Hair follicle dermal papilla cell (primary cell): ENCODE data around the gene UBAC1. TPM values are rescaled to one million over a fixed set of nuclear protein-coding genes. Genes with fewer than 3 reads are reported as not detected.

Source experiments
- total RNA-seq: library from RNA; depleted of rRNA; stranded (reverse); fragments of >200 nt; gene quantifications from 2 replicates; pipeline ENCODE4 v1.2.3, GENCODE V29; 2012

The UBAC1 gene, protein sequence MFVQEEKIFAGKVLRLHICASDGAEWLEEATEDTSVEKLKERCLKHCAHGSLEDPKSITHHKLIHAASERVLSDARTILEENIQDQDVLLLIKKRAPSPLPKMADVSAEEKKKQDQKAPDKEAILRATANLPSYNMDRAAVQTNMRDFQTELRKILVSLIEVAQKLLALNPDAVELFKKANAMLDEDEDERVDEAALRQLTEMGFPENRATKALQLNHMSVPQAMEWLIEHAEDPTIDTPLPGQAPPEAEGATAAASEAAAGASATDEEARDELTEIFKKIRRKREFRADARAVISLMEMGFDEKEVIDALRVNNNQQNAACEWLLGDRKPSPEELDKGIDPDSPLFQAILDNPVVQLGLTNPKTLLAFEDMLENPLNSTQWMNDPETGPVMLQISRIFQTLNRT
- 23.2 and 23.8 TPM in 2 replicates for total RNA-seq

DNA sequence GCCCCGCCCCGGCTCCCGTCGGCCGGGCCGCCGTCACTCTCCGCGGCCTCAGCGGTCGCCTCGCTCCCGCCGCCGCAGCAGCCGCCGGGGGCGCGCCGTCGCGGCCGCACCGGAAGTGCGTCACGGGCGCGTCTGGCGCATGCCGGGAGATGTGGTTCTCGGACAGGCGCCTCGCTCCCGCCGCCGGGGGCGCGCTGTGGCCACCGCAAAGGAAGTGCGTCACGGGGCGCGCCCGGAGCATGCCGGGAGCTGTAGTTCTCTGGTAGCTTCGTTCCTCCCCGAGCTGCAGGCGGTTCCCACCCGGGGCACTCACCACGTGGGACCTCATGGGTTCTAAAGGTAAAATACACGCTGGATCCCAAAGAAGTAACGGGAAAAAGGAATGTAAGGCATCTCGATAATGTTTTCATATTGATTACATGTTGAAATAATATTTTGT lies at the start of gene UBAC1:
UBAC1 (minus strand) TSS at position 97 of the 439 bp plus-strand sequence. CDS start 211 bp downstream, outside the sequence.

DNA sequence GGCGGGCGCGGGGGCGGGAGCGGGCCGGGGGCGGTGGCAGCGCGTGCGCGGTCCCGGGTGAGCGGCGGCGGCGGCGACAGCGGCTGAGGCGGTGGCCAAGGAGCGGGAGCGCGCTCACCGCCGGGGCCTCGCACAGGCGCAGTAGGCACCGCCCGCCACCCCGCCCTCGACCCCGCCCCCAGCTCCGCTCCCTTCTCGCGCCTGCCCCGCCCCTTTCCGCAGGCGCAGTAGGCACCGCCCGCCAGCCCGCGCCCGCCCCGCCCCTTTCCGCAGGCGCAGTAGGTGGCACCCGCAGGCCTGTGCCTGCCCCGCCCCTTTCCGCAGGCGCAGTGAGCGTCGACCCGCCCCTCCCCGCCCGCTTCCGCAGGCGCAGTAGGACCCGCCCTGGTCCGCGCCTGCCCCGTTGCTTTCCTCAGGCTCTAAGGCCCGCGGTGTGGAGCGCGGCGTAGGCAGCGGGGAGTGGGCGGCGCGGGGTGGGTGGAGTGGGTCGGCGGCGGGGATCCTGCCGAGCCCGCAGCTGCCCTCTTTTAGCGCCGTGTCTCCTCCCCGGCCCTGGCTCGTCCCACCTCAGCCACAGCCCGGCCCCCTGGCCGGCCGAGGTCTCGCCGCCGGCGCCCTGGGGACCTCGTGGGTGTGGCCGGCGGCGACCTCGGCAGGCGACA lies 53.6 kb downstream of the UBAC1 start, which contains the start of gene CAMSAP1:
CAMSAP1 (minus strand) TSS at position 116 of the 662 bp plus-strand sequence. CDS start 387 bp downstream, outside the sequence.

Other genes starting within 250 kb of the UBAC1 start
- gene CAMSAP1, start 53.8 kb downstream of the UBAC1 start, total RNA-seq: 16.3 and 19.0 TPM in 2 replicates
- gene NACC2, start 133.9 kb upstream of the UBAC1 start, total RNA-seq: 32.0 and 35.1 TPM in 2 replicates
- 55.0 and 65.7 TPM in 2 replicates for gene TMEM250, start 157.5 kb upstream of the UBAC1 start, total RNA-seq
- gene LHX3, start 243.8 kb upstream of the UBAC1 start, total RNA-seq: not detected in 2 replicates